ENCODE data around the gene ZSCAN10. TPM values are rescaled to one million over a fixed set of nuclear protein-coding genes. Genes with fewer than 3 reads are reported as not detected.
"Not testable (repeated sequence)": the region's sequence is repeated elsewhere in the genome, so short reads cannot be mapped to it uniquely, and the experiment has no call there.

Gene ZSCAN10
- polyA plus RNA-seq, 10 donors, result 0.13 to 0.53 (median 0.20) TPM; not detected in 2

- DNase-seq, result peak in 1 of 3 donors; percentile 37
Measured at GRCh38 chr16:3086596-3087242, 12.4 kb downstream of the ZSCAN10 start.

- DNase-seq, result no peak
Measured at GRCh38 chr16:3085868-3086595, 13.1 kb downstream of the ZSCAN10 start.

GRCh38 chr16:3084969-3085670, 14.0 kb downstream of the ZSCAN10 start:
- DNase-seq, result no peak

- no peak for DNase-seq
Measured at GRCh38 chr16:3084491-3084890, 14.6 kb downstream of the ZSCAN10 start.

- DNase-seq, result not testable (repeated sequence)
Measured at GRCh38 chr16:3083408-3083807, 15.7 kb downstream of the ZSCAN10 start.

- not testable (repeated sequence) for DNase-seq
Measured at GRCh38 chr16:3081957-3082356, 17.1 kb downstream of the ZSCAN10 start.

- DNase-seq, result no peak
Measured at GRCh38 chr16:3080024-3080423, 19.1 kb downstream of the ZSCAN10 start.

- DNase-seq, result no peak
Measured at GRCh38 chr16:3076577-3076976, 22.5 kb downstream of the ZSCAN10 start.

GRCh38 chr16:3075946-3076345, 23.1 kb downstream of the ZSCAN10 start:
- not testable (repeated sequence) for DNase-seq

- peak in 1 of 3 donors; percentile 75 for DNase-seq
Measured at GRCh38 chr16:3075523-3075915, 23.6 kb downstream of the ZSCAN10 start.

GRCh38 chr16:3074860-3075522, 24.1 kb downstream of the ZSCAN10 start:
- no peak for DNase-seq

- DNase-seq, result no peak
Measured at GRCh38 chr16:3073448-3073847, 25.6 kb downstream of the ZSCAN10 start.

- DNase-seq, result not testable (repeated sequence)
Measured at GRCh38 chr16:3072576-3073263, 26.4 kb downstream of the ZSCAN10 start.

GRCh38 chr16:3072148-3072547, 26.9 kb downstream of the ZSCAN10 start:
- not testable (repeated sequence) for DNase-seq

- DNase-seq, result no peak
Measured at GRCh38 chr16:3071655-3072054, 27.4 kb downstream of the ZSCAN10 start.

GRCh38 chr16:3070608-3071111, 28.4 kb downstream of the ZSCAN10 start:
- DNase-seq, result no peak

GRCh38 chr16:3069146-3069545, 29.9 kb downstream of the ZSCAN10 start:
- not testable (repeated sequence) for DNase-seq

- DNase-seq, result no peak
Measured at GRCh38 chr16:3068487-3068886, 30.6 kb downstream of the ZSCAN10 start.

- DNase-seq, result no peak
Measured at GRCh38 chr16:3066440-3066748, 32.7 kb downstream of the ZSCAN10 start.

GRCh38 chr16:3065742-3066439, 33.2 kb downstream of the ZSCAN10 start:
- no peak for DNase-seq
